Measurements from ENCODE around the gene ADGB. TPM values are rescaled to one million over a fixed set of nuclear protein-coding genes. Genes with fewer than 3 reads are reported as not detected.

Gene ADGB
- total RNA-seq, 1 donor from 2014 or later = not detected

- no peak for TF ChIP-seq CTCF (IDR thresholded peaks at IDR 0.05; ENCODE audit: partially characterized antibody, unreplicated experiment)
- H3K27me3 Mint-ChIP-seq (ENCODE audit: unreplicated experiment) = no peaks in the 10 kb centered on the region
- no peak overlapping the region for H3K4me3 Mint-ChIP-seq (ENCODE audit: unreplicated experiment)
- H3K4me1 Mint-ChIP-seq (ENCODE audit: low read depth, unreplicated experiment) = peaks cover 2% of the 10 kb centered on the region
- no peaks in the 10 kb centered on the region for H3K36me3 Mint-ChIP-seq (ENCODE audit: unreplicated experiment)
- DNase-seq = no peak
- H3K9me3 Mint-ChIP-seq (ENCODE audit: unreplicated experiment) = no peaks in the 10 kb centered on the region
- no peak overlapping the region for H3K27ac Mint-ChIP-seq (ENCODE audit: unreplicated experiment)
Measured at GRCh38 chr6:146670161-146670560, 71.4 kb downstream of the ADGB start.

DNA sequence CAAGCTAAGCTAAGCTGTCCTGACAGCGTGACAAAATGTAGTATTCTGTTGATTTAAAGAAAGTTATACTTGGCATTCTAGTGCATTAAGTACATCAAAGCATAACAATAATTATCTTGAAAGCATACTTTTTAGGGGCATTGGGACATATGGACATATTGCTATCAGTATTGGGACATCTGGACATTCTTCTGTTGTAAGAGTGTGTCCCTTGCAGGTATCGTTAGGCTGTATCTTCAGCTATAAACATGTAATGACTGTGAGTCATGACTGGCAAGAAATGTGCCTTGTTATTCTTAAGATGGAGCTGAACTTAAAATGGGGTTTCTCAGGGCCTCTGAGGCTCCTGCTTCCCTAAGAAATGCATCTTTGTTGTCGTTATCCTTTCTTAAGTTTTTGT, 74.3 kb downstream of the ADGB start:
- Mint-ChIP-seq H3K27ac (ENCODE audit: unreplicated experiment) (no peak overlapping the region), H3K4me3 (ENCODE audit: unreplicated experiment) (no peak overlapping the region), H3K27me3 (ENCODE audit: unreplicated experiment) (no peaks in the 10 kb centered on the region), H3K9me3 (ENCODE audit: unreplicated experiment) (no peaks in the 10 kb centered on the region), H3K36me3 (ENCODE audit: unreplicated experiment) (no peaks in the 10 kb centered on the region), H3K4me1 (ENCODE audit: low read depth, unreplicated experiment) (no peaks in the 10 kb centered on the region)
- TF ChIP-seq CTCF (IDR thresholded peaks at IDR 0.05; ENCODE audit: partially characterized antibody, unreplicated experiment) = no peak
- DNase-seq = no peak

DNA sequence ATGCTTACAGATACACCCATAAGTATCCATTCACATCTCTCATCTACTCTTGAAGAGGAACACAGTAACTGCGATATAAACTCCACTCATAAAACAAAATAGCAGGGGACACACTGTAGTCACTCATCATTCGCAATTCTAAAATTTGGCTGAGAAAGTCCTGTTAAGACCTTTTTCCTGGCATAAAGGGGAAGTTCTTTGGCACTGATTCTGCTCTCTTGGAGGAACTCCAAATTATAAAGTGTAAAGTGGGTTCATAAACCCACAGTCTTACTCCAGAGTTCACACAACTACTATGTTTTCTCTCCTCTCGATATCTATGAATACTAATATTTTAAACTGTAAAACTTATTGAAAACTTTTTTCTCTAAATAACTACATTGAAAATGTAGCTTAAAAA, 80.6 kb downstream of the ADGB start:
- Mint-ChIP-seq H3K27ac (ENCODE audit: unreplicated experiment) (no peak overlapping the region), H3K36me3 (ENCODE audit: unreplicated experiment) (no peaks in the 10 kb centered on the region), H3K27me3 (ENCODE audit: unreplicated experiment) (peaks cover 3% of the 10 kb centered on the region), H3K4me3 (ENCODE audit: unreplicated experiment) (no peak overlapping the region), H3K9me3 (ENCODE audit: unreplicated experiment) (no peaks in the 10 kb centered on the region), H3K4me1 (ENCODE audit: low read depth, unreplicated experiment) (peaks cover 6% of the 10 kb centered on the region)
- TF ChIP-seq CTCF (IDR thresholded peaks at IDR 0.05; ENCODE audit: partially characterized antibody, unreplicated experiment) = no peak
- no peak for DNase-seq

- Mint-ChIP-seq H3K27ac (ENCODE audit: unreplicated experiment) (no peak overlapping the region), H3K27me3 (ENCODE audit: unreplicated experiment) (peaks cover 3% of the 10 kb centered on the region), H3K36me3 (ENCODE audit: unreplicated experiment) (no peaks in the 10 kb centered on the region), H3K4me1 (ENCODE audit: low read depth, unreplicated experiment) (peaks cover 6% of the 10 kb centered on the region), H3K4me3 (ENCODE audit: unreplicated experiment) (no peak overlapping the region), H3K9me3 (ENCODE audit: unreplicated experiment) (no peaks in the 10 kb centered on the region)
- no peak for DNase-seq
- no peak for TF ChIP-seq CTCF (IDR thresholded peaks at IDR 0.05; ENCODE audit: partially characterized antibody, unreplicated experiment)
Measured at GRCh38 chr6:146682919-146683318, 84.1 kb downstream of the ADGB start.

GRCh38 chr6:146689806-146690205, 91.0 kb downstream of the ADGB start:
- Mint-ChIP-seq H3K4me1 (ENCODE audit: low read depth, unreplicated experiment) (no peaks in the 10 kb centered on the region), H3K36me3 (ENCODE audit: unreplicated experiment) (no peaks in the 10 kb centered on the region), H3K27ac (ENCODE audit: unreplicated experiment) (no peak overlapping the region), H3K4me3 (ENCODE audit: unreplicated experiment) (no peak overlapping the region), H3K27me3 (ENCODE audit: unreplicated experiment) (no peaks in the 10 kb centered on the region), H3K9me3 (ENCODE audit: unreplicated experiment) (no peaks in the 10 kb centered on the region)
- DNase-seq = no peak
- TF ChIP-seq CTCF (IDR thresholded peaks at IDR 0.05; ENCODE audit: partially characterized antibody, unreplicated experiment) = no peak

Data from glutamatergic neuron (in vitro differentiated cells).